ENCODE results near the gene SYTL3.

DNA sequence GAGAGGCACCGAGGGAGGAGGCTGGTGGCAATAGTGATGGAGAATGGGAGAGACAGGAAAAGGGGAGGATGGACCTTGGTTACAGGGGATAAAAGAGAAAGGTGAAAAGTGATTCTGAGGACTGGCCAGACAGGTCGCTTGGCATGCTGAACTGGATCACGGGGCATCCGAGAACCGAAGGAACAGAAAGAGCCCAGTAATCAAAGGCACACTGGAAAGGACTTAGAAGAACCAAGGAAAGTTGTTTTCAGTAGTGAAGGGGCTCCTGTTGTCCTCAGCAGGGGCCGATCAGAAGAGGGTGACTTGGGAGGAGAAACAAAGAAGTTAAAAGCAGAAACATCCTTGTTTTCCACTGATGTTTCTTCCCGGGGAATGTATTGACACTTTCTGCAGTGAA is 18.9 kb downstream of the SYTL3 start:
- no peak for TF ChIP-seq POLR2A (IDR thresholded peaks at IDR 0.05)
- TF ChIP-seq, protein P1, sequence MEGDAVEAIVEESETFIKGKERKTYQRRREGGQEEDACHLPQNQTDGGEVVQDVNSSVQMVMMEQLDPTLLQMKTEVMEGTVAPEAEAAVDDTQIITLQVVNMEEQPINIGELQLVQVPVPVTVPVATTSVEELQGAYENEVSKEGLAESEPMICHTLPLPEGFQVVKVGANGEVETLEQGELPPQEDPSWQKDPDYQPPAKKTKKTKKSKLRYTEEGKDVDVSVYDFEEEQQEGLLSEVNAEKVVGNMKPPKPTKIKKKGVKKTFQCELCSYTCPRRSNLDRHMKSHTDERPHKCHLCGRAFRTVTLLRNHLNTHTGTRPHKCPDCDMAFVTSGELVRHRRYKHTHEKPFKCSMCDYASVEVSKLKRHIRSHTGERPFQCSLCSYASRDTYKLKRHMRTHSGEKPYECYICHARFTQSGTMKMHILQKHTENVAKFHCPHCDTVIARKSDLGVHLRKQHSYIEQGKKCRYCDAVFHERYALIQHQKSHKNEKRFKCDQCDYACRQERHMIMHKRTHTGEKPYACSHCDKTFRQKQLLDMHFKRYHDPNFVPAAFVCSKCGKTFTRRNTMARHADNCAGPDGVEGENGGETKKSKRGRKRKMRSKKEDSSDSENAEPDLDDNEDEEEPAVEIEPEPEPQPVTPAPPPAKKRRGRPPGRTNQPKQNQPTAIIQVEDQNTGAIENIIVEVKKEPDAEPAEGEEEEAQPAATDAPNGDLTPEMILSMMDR (IDR thresholded peaks at IDR 0.05), result no peak
- no peak for TF ChIP-seq EP300 (IDR thresholded peaks at IDR 0.05)

Data from upper lobe of left lung (tissue), 4 donors.